Measurements from ENCODE around the gene FMNL1.

- TF ChIP-seq CTCF (IDR thresholded peaks at IDR 0.05) (no peak), ZFX (IDR thresholded peaks at IDR 0.05; ENCODE audit: borderline replicate concordance) (no peak)
Measured at GRCh38 chr17:45296003-45296832, 74.5 kb downstream of the FMNL1 start.
